GM19238 (cell line): ENCODE measurements around the gene FRS2.

Experiments
- DNase-seq: peaks from one replicate; pipeline ENCODE4 v3.0.0; 2011; ENCODE audit warnings: low spot score; ENCODE audit not compliant: insufficient read length

The FRS2 gene

GRCh38 chr12:69620921-69621320, 150.7 kb downstream of the FRS2 start:
- no peak for DNase-seq

GRCh38 chr12:69621551-69621950, 151.4 kb downstream of the FRS2 start:
- DNase-seq, result no peak

- no peak for DNase-seq
Observed at GRCh38 chr12:69623970-69624369, 153.8 kb downstream of the FRS2 start.

GRCh38 chr12:69627501-69627900, 157.3 kb downstream of the FRS2 start:
- no peak for DNase-seq
